Gastroesophageal sphincter (tissue), 4 donors: ENCODE measurements around the gene TOX2. TPM values are rescaled to one million over a fixed set of nuclear protein-coding genes. Genes with fewer than 3 reads are reported as not detected.

Source experiments
- ATAC-seq: fragments of 150-250 bp; one replicate; pipeline ENCODE4 v1.9.1; 2016; ENCODE audit warnings: mild to moderate bottlenecking, moderate library complexity
- H3K27ac ChIP-seq, 4 donors: fragments of 200-600 bp; sonication (generic) in 3 of 4; 1 replicate in 3 of 4; 2 replicates in 1 of 4; pipeline ENCODE4 v1.5.1; 2016 to 2019
- H3K27me3 ChIP-seq: fragments of 200-600 bp; sonication (generic); one replicate; pipeline ENCODE4 v1.5.1; 2019
- H3K36me3 ChIP-seq, 2 donors: fragments of 200-600 bp; sonication (generic); one replicate each; pipeline ENCODE4 v1.5.1; 2019; ENCODE audit warnings: control low read depth in 1 of 2
- H3K4me1 ChIP-seq, 3 donors: fragments of 200-600 bp; sonication (generic); 1 replicate in 2 of 3; 2 replicates in 1 of 3; pipeline ENCODE4 v1.5.1; 2016 to 2019; ENCODE audit warnings: control low read depth in 2 of 3
- H3K4me3 ChIP-seq, 2 donors: fragments of 200-600 bp; sonication (generic); one replicate each; pipeline ENCODE4 v1.5.1; 2019; ENCODE audit warnings: mild to moderate bottlenecking in 1 of 2, moderate library complexity in 1 of 2
- H3K9me3 ChIP-seq, 3 donors: fragments of 200-600 bp; sonication (generic); one replicate each; pipeline ENCODE4 v1.5.1; 2017 to 2019; ENCODE audit warnings: control low read depth in 2 of 3
- CTCF ChIP-seq, 4 experiments: fragments of 200-600 bp in 2 of 4; fragments of 450-650 bp in 2 of 4; sonication (generic) in 1 of 4; IDR thresholded peaks; one replicate each; pipeline ENCODE4 v1.5.1; 2017 to 2019; ENCODE audit warnings: antibody characterized with exemption in 4 of 4, mild to moderate bottlenecking in 2 of 4, moderate library complexity in 2 of 4
- EP300 ChIP-seq: sonication (generic); formaldehyde crosslinking; IDR thresholded peaks from one replicate; pipeline ENCODE4 v1.6.1; 2017; ENCODE audit warnings: antibody characterized with exemption, mild to moderate bottlenecking
- POLR2A ChIP-seq, 2 donors: fragments of 450-650 bp; IDR thresholded peaks; one replicate each; pipeline ENCODE4 v1.6.1; 2017; ENCODE audit warnings: antibody characterized with exemption in 2 of 2, mild to moderate bottlenecking in 2 of 2, moderate library complexity in 1 of 2
- POLR2AphosphoS5 ChIP-seq: sonication (generic); formaldehyde crosslinking; IDR thresholded peaks from one replicate; pipeline ENCODE4 v1.6.1; 2017; ENCODE audit warnings: antibody characterized with exemption
- WGBS, 2 donors: methylation state at CpG; one replicate each; pipeline ENCODE4 v1.1.5; 2018; ENCODE audit warnings: low coverage in 1 of 2; 5-methylcytosine and 5-hydroxymethylcytosine counted together
- total RNA-seq, 4 donors: library from RNA; depleted of rRNA; stranded (reverse); fragments of >200 nt; gene quantifications; one replicate each; pipeline ENCODE4 v1.1.0, GENCODE V29; 2016

TOX2 gene
- total RNA-seq, 4 donors from 2014 or later = 16.4 to 47.8 (median 40.3) TPM

- Histone ChIP-seq H3K36me3 (no peaks in the 10 kb centered on the region), H3K9me3 (no peaks in the 10 kb centered on the region), H3K27ac (no peak overlapping the region), H3K4me3 (no peak overlapping the region), H3K4me1 (peaks cover 0 to 21% (median 9%) of the 10 kb centered on the region in 3 donors), H3K27me3 (no peaks in the 10 kb centered on the region)
- ATAC-seq = no peak
- WGBS, 2 donors = 97% methylated on average over 3 of the region's 3 CpGs; no CpG with 5 or more reads in 1 of the 2 donors
- TF ChIP-seq POLR2A (IDR thresholded peaks at IDR 0.05) (no peak), CTCF (IDR thresholded peaks at IDR 0.05) (no peak), EP300 (no peak), POLR2AphosphoS5 (no peak)
These were observed 13.4 kb upstream of the TOX2 start for GRCh38 chr20:43901296-43901695.

GRCh38 chr20:43903953-43904826 is 10.5 kb upstream of the TOX2 start:
- Histone ChIP-seq H3K9me3 (peaks cover 0 to 17% (median 0%) of the 10 kb centered on the region in 3 donors), H3K27me3 (no peaks in the 10 kb centered on the region), H3K27ac (no peak overlapping the region), H3K4me3 (no peak overlapping the region), H3K36me3 (no peaks in the 10 kb centered on the region), H3K4me1 (peaks cover 0 to 19% (median 9%) of the 10 kb centered on the region in 3 donors)
- no peak for ATAC-seq
- 66 to 77% methylated on average over 5 to 9 of the region's 14 CpGs for WGBS, 2 donors
- TF ChIP-seq POLR2A (IDR thresholded peaks at IDR 0.05) = no peak
- TF ChIP-seq CTCF (IDR thresholded peaks at IDR 0.05) = no peak
- TF ChIP-seq EP300 = no peak
- TF ChIP-seq POLR2AphosphoS5 = no peak

GRCh38 chr20:43904827-43905177 is 9.8 kb upstream of the TOX2 start:
- H3K36me3 ChIP-seq = no peaks in the 10 kb centered on the region
- H3K9me3 ChIP-seq = peaks cover 0 to 17% (median 0%) of the 10 kb centered on the region in 3 donors
- H3K4me1 ChIP-seq = peaks cover 0 to 13% (median 6%) of the 10 kb centered on the region in 3 donors
- no peak for TF ChIP-seq EP300
- TF ChIP-seq CTCF (IDR thresholded peaks at IDR 0.05) = no peak
- TF ChIP-seq POLR2AphosphoS5 = no peak
- TF ChIP-seq POLR2A (IDR thresholded peaks at IDR 0.05) = no peak
- H3K4me3 ChIP-seq = no peak overlapping the region
- no peaks in the 10 kb centered on the region for H3K27me3 ChIP-seq
- no peak overlapping the region for H3K27ac ChIP-seq
- no peak for ATAC-seq
- WGBS, 2 donors = 57 to 77% methylated on average over 7 of the region's 8 CpGs

GRCh38 chr20:43906505-43907034 is 8.1 kb upstream of the TOX2 start:
- no peak overlapping the region for H3K27ac ChIP-seq
- TF ChIP-seq POLR2A (IDR thresholded peaks at IDR 0.05) (no peak), EP300 (no peak), CTCF (IDR thresholded peaks at IDR 0.05) (no peak), POLR2AphosphoS5 (no peak)

More at GRCh38 chr20:43906505-43907034, 8.1 kb upstream of the TOX2 start:
- Histone ChIP-seq H3K4me1 (no peaks in the 10 kb centered on the region), H3K36me3 (no peaks in the 10 kb centered on the region), H3K9me3 (peaks cover 0 to 25% (median 0%) of the 10 kb centered on the region in 3 donors), H3K27me3 (no peaks in the 10 kb centered on the region), H3K4me3 (no peak overlapping the region)
- ATAC-seq = no peak
- 83 to 100% methylated on average over 1 to 2 of the region's 2 CpGs for WGBS, 2 donors
